ENCODE measurements around the gene CSMD2. TPM values are rescaled to one million over a fixed set of nuclear protein-coding genes. Genes with fewer than 3 reads are reported as not detected.

CSMD2 gene
- total RNA-seq, 1 experiment from 2014 or later = 0.22 TPM

GRCh38 chr1:33703464-33703863 lies 461.6 kb downstream of the CSMD2 start:
- Histone ChIP-seq H3K79me2 (ENCODE audit: insufficient read depth, low read length) (no peaks in the 10 kb centered on the region), H3K9me2 (ENCODE audit: insufficient read depth) (no peaks in the 10 kb centered on the region), H3K4me3 (replicated peaks in 1 of 2; ENCODE audit: low read depth in 1 of 2, low read length in 2 of 2) (no peak overlapping the region), H3K27me3 (ENCODE audit: insufficient read depth, low read length) (peaks cover 42% of the 10 kb centered on the region), H2AFZ (ENCODE audit: low read depth, low read length, poor library complexity, severe bottlenecking) (no peak overlapping the region), H4K20me1 (ENCODE audit: insufficient read depth) (no peaks in the 10 kb centered on the region), H3K4me2 (ENCODE audit: low read length) (no peak overlapping the region), H3K36me3 (ENCODE audit: control insufficient read depth in 1 of 2, insufficient read depth in 2 of 2, low read length in 2 of 2) (no peaks in the 10 kb centered on the region), H3K4me1 (ENCODE audit: control insufficient read depth in 1 of 2, insufficient read depth in 2 of 2, low read length in 2 of 2) (no peaks in the 10 kb centered on the region), H3K27ac (ENCODE audit: low read depth, low read length) (no peak overlapping the region), H3K9ac (ENCODE audit: low read length) (no peak overlapping the region), H3K9me3 (ENCODE audit: control insufficient read depth in 1 of 2, insufficient read depth in 1 of 2, low read depth in 1 of 2, low read length in 2 of 2) (no peaks in the 10 kb centered on the region)
- RAD21 ChIA-PET (ENCODE audit: low non-redundant PET in 1 of 2, low total read pairs in 2 of 2, uncharacterized antibody in 2 of 2, unreplicated experiment in 2 of 2) = no interaction called here
- DNase-seq (ENCODE audit: low read depth, low spot score) = no peak
- CTCF ChIA-PET = no interaction called here
- no peak for ATAC-seq
- intact Hi-C loops (cut with micrococcal nuclease) = no loop called here
- TF ChIP-seq ZNF274 (IDR thresholded peaks at IDR 0.05; ENCODE audit: low read depth, low read length) (no peak), SIN3A (IDR thresholded peaks at IDR 0.05; ENCODE audit: low read depth) (no peak), CTCF (IDR thresholded peaks at IDR 0.05 in 2 of 3, conservative IDR thresholded peaks at IDR 0.05 in 1 of 3; ENCODE audit: borderline replicate concordance in 1 of 3, insufficient read depth in 1 of 3, low read depth in 2 of 3, low read length in 2 of 3) (no peak), CBX3 (IDR thresholded peaks at IDR 0.05; ENCODE audit: low read depth) (no peak), FOSL1 (IDR thresholded peaks at IDR 0.05; ENCODE audit: low read depth) (no peak), RAD21 (IDR thresholded peaks at IDR 0.05; ENCODE audit: low read depth) (no peak), POLR2A (IDR thresholded peaks at IDR 0.05; ENCODE audit: borderline replicate concordance, extremely low read depth, insufficient read depth, insufficient read length) (no peak), REST (IDR thresholded peaks at IDR 0.05; ENCODE audit: low read depth) (no peak), ZBTB33 (IDR thresholded peaks at IDR 0.05; ENCODE audit: extremely low read depth, insufficient replicate concordance, low read length) (no peak), MAX (IDR thresholded peaks at IDR 0.05) (no peak)
- POLR2A ChIA-PET = no interaction called here
- no TSS peak for BruUV-seq (replicated peaks)
